GM18951 (cell line): Measurements from ENCODE around the gene C20orf141.
A peak's percentile ranks its signal among the peaks of the same experiment; 100 is the strongest.

Experiments
- POLR2A ChIP-seq: IDR thresholded peaks from 4 replicates; pipeline ENCODE4 v1.6.1; 2011; ENCODE audit warnings: mild to moderate bottlenecking; ENCODE audit not compliant: insufficient read length, insufficient read depth; ENCODE audit errors: extremely low read depth
- in situ Hi-C: fragments of 300-500 bp; cut with MboI; formaldehyde crosslinking; loops from one replicate; pipeline ENCODE4 v1.12.0; 2022; ENCODE audit warnings: low sequenced_read_pairs, mixed read lengths, inconsistent platforms; ENCODE audit not compliant: unreplicated experiment

The C20orf141 gene

GRCh38 chr20:2838170-2838797 is 23.5 kb downstream of the C20orf141 start:
- in situ Hi-C loops = no loop called here
- no peak for TF ChIP-seq POLR2A

- no peak for TF ChIP-seq POLR2A
- in situ Hi-C loops = no loop called here
Measured at GRCh38 chr20:2838847-2839671, 24.3 kb downstream of the C20orf141 start.

DNA sequence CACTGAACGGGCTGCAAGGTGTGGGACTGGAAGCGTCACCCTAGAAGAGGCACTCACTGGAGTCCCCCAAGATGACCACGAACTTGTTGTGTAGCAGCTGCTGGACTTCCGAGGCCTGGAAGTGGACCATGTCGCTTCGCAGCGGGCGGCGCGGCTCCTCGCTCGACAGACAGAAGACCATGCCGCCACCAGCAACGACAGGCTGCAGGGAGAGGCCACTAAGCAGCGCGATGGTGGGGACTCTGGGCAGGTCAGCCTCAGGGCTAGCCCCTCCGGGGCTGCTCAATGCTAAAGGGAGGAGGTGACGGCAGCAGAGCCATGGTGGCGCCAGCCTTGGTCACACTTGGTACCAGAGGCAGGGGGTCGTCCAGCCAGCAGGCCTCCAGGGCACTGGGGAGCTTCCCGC is 24.9 kb downstream of the C20orf141 start:
- in situ Hi-C loops = no loop called here

DNA sequence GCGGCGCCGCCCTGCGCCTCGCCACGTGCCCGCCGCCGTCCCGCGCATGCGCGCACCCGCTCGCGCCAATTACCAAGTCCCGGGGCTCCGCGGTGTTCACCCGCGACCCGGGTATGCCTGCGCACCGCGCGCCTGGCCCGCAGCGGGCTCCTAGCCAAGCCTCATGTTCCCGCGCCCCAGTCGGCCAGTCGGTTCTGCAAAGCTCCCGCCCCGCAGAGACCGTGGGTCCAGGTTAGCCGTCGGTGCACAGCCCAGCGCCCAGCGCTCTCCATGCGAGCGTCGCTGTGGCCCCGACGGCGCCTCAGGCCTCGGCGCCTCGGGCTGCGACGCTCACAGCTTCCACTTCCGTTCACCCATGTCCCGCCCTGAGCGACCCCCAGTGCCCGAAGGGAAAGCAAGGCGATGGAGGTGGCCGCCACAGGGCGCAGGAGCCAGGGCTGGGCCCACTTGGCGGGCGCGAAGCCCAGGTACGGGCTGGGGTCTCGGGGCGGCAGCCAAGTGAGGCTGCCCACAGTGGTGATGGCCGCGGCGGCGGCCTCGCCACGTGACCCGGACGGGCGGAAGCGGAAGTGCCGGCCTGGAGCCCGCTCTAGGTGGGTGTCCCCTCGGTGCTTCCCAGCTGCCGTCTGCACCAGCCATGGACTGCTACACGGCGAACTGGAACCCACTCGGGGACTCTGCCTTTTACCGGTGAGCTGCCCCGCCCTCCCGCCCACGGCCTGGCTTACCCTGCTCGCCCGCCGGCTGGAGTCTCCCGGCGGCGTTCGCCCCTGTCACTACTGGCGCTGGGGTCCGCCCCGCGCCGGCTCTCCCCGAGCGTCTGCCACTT is 25.6 kb downstream of the C20orf141 start, which contains the start of the genes PCED1A and VPS16:
Gene PCED1A, minus strand, starts transcription at position 518 of the 829 bp plus-strand sequence. CDS start 743 bp downstream, outside the sequence.
Gene VPS16, plus strand, starts transcription at position 608 of the 829 bp plus-strand sequence. Its CDS starts 30 bp downstream, at position 638.
- peak; percentile 78 for TF ChIP-seq POLR2A
- in situ Hi-C loops = no loop called here

More for the DNA sequence above, 24.9 kb downstream of the C20orf141 start:
- no peak for TF ChIP-seq POLR2A

DNA sequence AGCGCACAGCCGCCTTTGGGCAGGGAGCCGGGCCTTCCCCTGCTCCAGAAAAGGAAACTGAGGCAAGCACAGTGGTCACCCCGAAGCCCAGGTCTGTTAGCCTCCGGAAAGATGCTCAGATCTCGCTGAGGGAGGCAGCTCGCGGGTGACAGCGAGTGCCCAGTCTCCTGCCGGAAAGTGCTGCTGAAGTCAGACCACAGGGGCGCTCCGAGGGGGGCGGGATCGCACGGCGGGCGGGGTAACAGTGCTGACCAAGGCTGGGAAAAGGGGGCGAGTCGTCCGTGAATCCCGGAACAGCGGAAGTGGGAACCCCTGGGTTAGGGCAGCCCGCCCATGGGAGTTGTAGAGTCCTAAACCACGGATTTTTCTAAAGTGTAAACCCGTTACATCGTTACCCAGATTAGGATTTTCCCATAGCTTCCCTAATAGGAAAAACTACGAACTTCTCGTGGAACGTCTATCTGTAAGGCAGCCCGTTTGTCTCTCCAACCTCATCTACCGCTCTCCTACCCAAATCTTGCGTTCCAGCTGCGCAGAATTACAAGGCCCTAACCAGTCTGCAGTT is 26.3 kb downstream of the C20orf141 start:
- no peak for TF ChIP-seq POLR2A
- in situ Hi-C loops = no loop called here

- no peak for TF ChIP-seq POLR2A
- in situ Hi-C loops = no loop called here
Measured at GRCh38 chr20:2845607-2846006, 30.8 kb downstream of the C20orf141 start.

- no peak for TF ChIP-seq POLR2A
- in situ Hi-C loops = no loop called here
Measured at GRCh38 chr20:2846698-2847097, 31.9 kb downstream of the C20orf141 start.

DNA sequence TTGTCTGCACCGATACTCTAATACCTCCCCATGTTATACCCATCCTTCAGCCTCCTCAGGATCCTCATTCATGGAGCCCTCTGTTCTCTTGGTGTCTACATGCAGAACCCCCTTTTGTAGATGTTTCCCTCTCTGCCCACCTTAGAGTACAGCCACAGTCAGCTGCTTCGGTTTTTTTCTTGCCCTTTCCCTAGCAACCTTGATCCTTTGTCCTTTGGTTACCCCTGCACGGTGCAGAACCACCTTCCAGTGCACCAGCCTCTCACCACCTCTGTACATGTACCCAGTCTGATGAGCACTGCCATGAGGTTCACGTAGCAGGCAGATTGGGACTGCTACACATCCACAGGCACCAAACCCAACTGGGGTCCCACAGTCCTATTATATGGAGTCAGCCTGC is 33.0 kb downstream of the C20orf141 start:
- no peak for TF ChIP-seq POLR2A
- in situ Hi-C loops = no loop called here

DNA sequence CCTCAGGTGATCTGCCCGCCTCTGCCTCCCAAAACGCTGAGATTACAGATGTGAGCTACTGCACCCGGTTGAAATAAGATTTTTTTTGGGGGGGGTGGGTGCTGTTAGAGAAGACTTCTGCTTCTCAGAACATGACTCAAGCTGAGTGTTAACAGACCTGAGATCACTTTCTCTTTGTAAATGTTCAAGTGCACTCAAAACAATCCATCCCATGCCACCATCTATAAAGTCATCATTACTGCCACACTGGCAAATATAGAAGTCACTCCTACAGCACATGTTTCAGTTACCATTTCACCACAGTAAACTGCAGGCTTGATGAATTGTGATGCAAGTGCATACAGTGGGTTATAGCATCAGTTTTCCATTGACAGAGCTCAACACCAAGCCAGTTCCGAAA is 34.7 kb downstream of the C20orf141 start:
- TF ChIP-seq POLR2A = no peak
- in situ Hi-C loops = no loop called here

- TF ChIP-seq POLR2A = no peak
- in situ Hi-C loops = no loop called here
Measured at GRCh38 chr20:2851086-2851485, 36.3 kb downstream of the C20orf141 start.

- TF ChIP-seq POLR2A = no peak
- in situ Hi-C loops = no loop called here
Measured at GRCh38 chr20:2858591-2858990, 43.8 kb downstream of the C20orf141 start.

- TF ChIP-seq POLR2A = no peak
- in situ Hi-C loops = no loop called here
Measured at GRCh38 chr20:2859330-2860121, 44.7 kb downstream of the C20orf141 start.

DNA sequence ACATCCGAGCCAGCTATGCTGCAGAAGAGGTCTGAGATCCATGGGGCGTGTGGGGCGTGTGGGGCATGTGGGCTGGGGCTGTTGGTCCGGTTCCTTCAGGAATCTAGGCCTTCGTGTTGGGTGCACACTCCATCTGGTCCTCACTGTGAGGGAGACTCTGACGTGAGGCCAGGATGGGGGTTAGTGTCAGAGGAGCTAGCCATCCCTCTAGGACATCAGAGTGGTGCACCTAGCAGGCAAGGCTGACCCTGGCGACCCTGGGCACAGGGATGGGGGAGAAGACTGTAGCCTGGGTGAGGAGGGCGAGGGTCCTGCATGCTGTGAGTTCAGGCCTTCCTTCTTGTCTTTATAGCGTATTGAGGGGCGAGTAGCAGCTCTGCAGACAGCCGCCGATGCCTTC is 49.8 kb downstream of the C20orf141 start:
- in situ Hi-C loops = no loop called here

More for the DNA sequence above, 49.8 kb downstream of the C20orf141 start:
- no peak for TF ChIP-seq POLR2A
